NCI-H1105 treated with DMSO at 0.1 percent for 48 hours (cell line): ENCODE measurements around the gene MNDA.

Source experiments
- DNase-seq: peaks from one replicate; lab custom pipeline; 2025; lab: John Stamatoyannopoulos, UW

The MNDA gene

DNA sequence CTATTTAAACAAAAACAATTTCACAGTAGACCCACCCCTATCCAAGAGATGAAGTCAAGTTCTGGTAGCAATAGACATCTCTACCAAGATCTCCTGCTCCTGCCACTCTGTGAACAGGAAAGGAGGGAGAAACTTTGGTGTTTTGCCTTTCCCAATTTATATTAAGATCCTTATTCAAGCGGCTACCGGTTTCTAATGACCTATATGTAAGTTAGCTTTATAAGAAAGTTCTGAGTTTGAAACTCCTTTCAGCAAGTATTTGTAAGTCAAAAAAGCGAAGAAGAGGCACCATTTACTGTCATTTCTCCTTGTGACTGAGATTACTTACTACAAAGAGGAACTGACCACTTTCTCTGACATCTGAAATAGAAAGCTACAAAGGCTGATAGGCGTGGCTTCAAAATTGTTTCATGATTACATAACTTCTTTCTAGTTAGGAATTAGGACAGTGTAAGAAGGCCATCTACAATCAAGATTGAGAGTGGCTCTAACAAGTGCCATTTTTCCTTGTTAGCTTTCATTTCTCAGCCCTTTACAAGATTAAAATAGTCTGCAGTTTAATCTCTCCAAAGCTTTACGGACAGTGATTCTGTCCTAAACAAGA, at the start of gene MNDA:
MNDA (plus strand) TSS at position 448 of the 604 bp plus-strand sequence. CDS start 10,803 bp downstream, outside the sequence.
- no peak for DNase-seq

DNA sequence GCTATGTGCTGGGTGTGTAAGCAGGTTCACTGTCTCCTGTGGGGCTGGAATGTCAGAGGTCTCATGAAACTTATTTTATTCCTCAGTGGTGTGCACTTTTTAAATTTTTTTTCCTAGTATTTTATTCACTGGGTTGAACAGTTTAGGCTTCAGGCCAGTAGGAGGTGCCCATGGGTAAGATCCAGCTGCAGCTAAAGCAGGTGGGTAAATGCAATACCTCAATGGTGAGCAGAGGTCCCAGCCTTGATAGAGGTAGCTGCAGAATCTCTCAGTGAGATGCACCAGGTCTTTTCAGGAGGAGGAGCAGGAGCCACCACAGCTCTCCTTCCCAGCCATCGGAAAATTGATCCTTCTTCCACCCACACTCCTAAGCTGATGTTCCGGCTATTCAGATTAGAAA, 37.5 kb upstream of the MNDA start:
- DNase-seq = no peak

DNA sequence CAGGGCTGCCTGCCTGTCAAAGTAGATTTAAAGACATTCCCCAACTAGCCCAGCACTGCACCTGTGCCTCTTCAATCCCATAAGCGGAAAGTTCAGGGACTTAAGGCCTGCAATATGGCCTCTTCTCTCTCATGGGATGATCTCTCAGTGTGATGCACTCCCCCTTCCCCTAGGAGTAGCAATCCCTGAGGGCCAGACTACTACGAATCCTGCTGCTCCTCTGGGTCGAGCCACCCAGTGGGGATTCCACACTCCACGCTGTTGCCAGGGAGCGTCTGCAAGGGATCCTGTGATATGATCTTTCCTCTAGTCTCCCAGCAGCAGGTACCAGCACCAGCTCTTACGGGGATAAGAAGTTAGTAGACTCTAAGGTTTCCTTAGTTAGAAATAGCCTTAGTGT, 36.9 kb upstream of the MNDA start:
- DNase-seq = no peak

DNA sequence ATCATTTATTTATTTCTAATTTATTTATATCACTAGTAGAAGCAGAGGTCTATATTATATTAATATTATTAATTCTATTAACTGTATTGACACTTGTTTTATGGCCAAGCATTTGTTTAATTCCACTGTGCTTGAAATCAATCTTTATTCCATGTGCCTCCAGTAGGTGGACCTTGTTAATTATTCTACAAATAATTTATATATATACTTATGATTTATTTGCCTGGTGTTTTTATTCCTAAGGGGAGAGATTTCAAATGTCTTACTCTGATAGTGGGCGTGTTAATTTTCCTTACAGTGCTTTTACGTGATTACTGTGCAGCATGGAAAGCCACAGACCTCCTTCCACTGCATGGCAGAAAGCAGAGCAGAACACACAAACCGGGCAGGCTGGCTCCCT, 32.6 kb upstream of the MNDA start:
- no peak for DNase-seq

DNA sequence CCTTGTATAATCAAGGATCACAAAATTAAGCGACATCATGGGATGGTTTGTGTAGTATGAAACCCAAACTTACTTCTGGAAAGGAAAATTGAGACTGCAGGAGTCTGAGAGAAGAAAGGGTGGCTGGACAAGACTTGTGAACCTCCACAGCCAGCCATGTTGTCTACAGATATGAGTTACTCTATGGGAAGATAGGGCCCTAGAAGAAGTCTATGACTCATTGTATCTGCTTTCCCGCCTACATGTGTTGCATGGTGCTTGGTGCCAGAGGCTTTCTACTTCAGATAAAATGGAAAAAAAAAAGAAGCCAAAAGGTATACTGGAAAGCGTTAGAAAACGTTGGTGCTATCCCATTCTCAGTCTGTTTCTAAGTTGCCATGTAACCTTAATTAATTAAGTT, 31.5 kb upstream of the MNDA start:
- DNase-seq = no peak

DNA sequence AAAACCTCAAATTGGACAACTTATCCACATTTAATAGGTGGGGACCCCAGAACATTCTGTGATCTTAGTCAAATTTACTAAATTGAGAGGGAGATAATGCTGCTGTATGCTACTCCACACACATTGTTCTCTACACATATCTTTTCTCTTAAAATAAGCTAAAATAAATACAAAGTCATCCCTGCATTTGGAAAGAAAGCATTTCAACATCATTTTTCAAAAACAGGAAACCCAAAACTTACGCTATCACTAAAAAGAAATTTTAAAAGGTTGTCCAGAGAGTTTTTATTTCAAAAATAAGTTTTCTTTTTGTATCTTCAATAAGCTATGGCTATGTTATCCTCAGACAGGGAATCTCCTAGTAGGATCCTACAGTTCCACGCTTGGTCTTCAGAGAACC, 30.6 kb upstream of the MNDA start:
- no peak for DNase-seq

DNA sequence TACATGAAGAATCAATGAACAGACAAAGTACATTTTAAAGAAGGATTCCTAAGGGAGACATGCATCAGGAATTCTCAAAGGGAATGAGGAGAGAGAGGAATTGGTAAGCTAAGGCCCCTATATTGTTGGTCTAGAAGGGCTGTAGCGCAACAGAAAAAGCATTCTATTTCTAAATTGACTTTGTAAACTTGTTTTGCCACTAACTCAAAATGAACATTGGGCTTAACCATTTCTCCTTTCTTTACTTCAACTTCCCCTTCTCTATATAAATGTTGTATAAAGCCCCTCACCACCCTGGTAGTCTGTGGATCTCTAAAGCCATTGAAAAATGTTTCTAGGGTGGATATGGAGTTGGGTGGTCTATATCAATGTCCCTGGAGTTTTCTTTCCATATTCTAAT, 29.8 kb upstream of the MNDA start:
- DNase-seq = no peak

DNA sequence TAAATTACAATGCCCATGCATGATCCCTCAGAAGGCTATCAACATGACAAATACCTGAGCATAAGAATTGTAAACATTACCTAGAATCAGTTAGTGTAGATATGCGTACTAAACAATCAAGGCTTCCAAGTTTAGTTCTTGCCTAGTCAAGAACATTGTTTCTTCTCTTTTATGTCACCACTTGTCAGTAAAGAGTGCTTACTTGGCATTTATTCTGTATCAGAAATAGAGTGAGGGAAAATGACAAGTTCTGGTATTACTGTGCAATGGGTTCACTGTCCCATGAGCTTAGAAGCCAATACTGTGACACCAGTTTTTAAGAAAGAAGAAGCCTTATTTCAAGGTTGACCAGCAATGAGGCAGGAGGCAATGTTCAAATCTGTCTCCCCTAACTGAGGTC, 27.5 kb upstream of the MNDA start:
- DNase-seq = no peak

DNA sequence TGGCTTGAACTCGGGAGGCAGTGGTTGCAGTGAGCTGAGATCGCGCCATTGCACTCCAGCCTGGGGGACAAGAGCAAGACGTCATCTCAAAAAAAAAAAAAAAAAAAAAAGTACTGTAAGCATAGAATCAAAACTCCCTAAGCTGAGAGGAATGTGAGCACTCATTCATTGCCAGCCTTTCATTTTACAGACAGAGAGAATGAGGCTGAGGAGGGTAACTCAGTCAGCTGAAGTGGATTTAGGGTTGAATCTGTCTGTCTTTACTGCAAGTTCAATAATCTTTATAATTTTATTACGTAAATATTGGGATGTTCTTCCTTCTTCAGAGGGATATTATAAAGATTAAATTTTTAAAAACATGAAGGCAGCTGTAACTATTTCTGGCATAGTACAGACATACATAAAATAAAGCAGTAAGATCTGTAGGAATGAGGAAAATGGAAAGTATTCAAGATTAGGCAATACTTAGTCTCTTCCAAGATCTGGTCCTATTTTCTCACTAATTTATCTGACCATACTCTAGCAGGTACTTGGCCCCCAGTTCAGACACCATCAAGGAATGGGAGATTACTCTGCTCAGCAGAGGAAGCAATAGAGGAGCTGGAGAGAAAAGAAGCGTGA, 24.1 kb upstream of the MNDA start:
- DNase-seq = no peak

DNA sequence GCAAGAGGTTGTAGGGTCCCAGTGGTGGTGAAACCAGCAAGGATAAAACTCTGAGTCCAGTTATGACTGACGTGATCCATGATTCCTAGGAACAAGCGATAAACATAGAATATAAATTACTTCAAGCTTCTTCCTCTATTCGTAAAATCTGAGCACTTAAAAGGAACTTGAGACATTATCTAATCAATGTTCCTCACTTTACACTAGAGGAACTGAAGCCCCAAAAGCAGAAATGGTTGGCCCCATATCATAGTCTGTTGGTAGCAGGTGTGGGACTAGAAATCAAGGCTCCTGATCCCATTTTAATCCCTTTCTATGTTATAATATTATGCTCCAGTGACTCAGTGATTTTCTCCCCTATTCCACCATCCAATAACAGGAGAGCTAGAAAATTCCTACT, 21.9 kb upstream of the MNDA start:
- no peak for DNase-seq

DNA sequence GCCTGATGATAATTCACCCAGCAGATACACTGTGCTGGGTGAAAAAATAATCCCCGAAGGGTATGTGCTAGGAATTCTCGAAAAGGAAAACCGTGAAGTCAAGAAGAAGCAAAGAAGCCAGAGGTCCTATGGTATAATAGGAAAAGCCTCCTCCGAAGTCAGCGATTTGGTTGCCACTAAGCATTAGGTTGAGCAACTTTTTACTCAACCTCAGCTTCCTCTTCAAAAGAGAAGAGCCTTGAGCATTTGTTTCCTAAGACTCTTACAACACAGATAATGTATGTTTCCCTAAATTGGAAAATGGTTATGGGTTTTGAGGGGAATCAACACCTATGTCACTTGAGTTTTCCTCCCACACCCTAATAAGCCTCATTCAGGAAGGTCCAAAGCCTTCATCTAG, 21.3 kb upstream of the MNDA start:
- DNase-seq = no peak

DNA sequence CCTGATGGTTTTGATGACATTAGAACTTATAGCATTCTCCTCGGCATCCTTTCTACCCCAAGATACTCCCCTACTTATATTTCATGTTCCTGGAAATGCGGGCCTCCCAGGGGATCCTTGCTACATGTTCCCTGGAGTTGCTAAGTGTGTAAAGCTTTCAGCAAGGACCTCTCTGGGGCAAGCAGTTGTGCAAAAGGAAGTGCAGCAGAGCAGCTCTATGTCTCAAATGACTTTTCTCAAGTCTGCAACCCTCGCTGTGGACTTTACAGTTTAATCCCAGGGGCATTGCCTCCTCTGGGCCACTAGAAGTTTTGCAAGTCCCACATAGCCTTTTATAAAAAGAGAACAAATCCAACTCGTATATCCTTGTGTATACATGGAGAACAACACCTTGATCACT, 20.8 kb upstream of the MNDA start:
- no peak for DNase-seq

DNA sequence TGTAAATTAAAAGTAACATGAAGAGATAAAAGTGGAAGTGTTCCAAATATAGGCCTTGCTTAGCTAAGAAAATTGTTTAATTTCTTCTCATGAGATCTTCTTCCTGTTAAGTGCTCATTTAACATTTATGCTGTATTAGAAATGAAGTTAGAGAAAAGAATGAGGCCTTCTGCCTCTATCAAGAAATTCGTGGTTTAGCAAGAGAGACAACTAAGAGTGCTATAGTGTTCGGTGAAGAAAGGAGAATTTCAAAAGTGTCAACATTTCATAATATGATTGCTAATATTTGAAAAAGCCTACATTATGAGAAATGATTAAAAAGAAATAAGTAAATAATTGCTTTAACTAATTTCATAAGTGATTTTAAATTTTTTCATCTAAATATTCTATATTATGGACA, 18.8 kb upstream of the MNDA start:
- no peak for DNase-seq

DNA sequence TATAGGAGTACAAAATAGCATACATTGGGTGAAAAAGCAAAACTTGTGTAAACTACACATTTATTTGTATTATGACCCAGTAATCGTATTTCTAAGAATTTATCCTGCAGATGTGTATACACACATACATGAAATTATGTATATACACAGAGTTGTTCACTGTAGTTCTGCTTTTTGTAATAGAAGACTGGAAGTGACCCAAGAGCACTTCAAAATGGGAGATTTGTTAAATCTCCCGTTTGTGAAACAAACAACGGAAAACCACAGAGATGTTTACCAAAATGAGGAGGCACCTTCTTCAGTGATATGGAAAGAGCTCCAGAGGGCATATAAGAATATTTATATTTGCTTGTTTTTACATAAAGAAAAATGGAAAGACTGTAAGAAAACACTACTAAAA, 18.0 kb upstream of the MNDA start:
- no peak for DNase-seq

DNA sequence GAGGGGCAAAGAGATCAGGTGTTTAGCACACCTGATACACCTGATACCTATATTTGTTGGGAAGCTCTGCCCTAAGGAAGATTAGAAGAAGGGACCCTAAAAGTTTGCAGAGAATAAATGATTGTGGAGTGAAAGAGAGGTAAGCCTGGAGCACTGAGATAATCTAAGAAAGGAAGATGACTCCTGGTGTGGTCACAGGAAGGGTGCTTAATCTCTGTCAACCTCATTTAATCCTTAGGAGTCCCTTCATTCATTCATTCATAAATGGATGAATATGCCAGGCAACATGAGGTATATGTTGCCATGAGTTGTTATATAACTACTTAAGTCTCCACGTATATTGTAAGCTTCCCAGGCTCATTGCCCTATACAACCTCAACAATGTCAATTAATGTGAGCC, 16.2 kb upstream of the MNDA start:
- no peak for DNase-seq

DNA sequence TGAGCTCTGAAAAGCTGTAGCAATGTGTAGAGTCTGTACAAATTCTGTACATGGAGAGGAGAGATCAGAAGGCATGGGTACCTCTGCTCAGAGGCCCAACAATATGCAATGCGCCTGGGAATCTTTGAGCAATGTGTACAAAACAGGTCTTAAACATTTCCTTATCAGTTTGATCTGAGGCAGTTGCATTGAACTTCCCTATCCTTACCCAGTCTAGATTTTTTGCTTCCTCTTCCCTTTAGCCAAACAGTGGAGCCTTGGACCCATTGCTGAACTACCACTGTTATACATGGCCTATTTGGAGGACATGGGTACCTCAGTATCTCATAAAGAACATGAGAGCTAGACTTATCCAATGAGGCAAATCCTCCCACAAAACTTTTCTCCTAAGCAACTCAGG, 12.6 kb upstream of the MNDA start:
- no peak for DNase-seq

DNA sequence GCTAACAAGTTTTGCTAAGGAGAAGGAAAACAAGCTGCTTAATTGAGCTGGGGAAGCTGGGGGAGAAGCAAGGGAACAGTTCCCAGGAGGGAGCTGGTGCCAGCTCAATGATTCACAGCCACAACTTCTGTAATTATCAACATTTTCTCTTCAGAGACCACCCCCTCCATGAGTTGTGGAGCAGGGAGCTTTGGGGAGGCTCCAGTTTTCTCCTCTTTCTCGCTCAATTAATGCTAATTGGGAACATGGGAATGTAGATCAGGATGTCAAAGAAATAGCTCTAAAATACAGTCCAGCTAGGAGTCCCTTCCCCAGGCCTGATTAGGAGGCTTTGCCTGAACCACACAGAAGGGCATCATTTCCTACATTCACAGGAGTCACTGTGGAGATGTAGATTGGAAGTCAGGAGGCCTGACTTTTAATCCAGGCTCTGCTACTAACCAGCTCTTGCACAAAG, 12.1 kb upstream of the MNDA start:
- no peak for DNase-seq

DNA sequence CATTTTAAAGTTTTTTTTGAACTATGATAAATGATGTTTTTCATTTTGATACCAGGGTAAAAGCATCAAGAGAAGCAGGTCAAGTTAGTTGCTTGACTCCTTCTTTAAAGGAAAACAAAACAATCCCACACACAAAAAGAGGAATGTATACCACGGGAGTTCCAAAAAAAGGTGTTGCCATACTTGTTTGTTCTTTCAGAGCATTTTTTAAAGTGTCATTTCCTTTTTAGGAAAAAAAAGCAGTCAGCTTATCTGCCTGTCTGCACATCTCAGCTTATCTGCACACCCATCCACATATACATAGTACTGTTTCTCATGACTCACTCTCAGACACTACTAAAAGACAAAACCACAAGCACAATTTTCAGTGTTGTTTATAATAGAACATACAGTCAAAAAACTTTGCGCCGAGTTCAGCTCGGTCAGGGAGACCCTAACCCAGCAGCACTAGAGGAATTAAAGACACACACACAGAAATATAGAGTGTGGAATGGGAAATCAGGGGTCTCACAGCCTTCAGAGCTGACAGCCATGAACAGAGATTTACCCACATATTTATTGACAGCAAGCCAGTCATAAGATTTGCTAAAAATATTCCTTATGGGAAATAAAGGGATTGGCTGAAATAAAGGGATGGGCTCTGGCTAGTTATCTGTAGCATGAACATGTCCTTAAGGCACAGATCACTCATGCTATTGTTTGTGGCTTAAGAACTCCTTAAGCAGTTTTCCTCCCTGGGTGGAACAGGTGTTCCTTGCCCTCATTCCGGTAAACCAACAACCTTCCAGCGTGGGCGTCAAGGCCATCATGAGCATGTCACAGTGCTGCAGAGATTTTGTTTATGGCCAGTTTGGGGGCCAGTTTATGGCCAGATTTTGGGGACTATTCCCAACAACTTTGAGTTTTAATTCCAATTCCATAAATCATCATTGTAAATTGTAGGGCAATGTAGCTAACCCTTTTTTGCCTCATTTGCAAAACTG, 11.4 kb upstream of the MNDA start:
- no peak for DNase-seq

DNA sequence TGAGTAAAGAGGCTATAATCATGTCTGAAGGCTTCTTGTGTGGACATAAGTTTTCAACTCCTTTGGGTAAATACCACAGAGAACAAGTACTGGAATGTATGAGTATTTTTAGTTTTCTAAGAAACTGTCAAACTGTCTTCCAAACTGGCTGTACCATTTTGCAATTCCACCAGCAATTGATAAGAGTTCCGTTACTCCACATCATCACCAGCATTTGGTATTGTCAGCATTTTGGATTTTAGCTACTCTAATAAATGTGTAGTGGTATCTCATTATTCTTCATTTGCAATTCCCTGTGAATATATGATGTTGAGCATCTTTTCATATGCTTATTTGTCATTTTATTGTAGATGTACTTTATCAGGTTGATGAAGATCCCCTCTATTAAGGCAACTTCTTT, 9.4 kb upstream of the MNDA start:
- DNase-seq = no peak

DNA sequence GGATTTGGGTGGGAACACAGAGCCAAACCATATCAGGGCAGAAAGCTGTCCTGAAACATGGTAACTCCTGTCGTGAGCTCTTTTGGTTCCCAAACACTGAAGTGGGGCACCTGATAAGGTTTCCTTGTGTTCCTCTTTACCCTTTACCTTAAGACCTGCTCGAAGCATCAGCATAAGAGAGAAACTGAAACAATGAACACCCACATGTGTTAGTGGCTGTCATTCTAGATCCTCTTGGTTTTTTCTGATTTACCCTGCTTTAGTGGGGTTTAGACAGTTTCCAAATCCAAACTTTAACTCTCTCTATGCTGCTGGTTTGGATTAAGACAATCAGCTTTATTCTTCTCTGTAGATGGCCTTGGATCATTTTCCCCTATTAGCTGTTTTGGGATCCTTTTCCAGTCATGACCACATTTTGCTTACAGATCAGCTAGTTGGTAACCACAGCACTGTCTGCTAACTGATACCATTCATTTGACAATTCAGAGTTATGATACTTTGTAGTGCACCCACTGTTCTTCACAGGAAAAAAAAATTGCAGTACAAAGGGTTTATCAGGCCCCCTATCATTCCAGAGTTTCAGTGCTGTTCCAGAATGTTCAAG, 975 bp upstream of the MNDA start:
- DNase-seq = no peak

DNA sequence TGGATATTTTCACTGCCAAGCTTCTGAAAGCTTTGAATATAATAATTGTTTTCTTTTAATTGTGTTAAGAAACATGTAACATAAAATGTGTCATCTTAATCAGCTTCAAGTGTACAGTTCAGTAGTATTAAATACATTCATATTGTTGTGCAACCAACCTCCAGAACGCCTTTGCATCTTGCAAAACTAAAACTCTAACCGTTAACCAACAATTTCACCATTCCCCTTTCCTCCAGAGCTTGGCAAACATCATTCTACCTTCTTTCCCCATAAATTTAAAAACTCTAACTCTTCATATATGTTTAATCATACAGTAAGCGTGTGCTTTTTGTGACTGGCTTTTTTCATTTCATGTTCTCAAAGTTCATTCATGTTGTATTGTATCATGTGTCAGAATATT, 2.1 kb downstream of the MNDA start:
- DNase-seq = no peak

DNA sequence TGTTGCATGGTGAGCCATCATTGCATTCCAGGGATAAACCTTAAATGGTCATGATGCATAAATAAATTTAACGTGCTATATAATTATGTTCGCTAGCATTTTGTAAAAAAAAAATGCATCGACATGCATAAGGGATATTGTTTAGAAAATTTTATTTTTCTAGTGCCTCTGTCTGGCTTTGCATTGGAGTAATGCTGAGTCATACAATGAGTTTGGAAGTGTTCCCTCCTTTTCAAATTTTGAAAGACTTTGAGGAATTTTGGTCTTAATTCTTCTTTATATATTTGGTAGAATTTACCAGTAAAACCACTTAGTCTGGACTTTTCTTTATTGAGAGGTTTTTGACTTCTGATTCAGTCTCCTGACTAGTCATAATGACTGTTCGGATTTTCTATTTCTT, 4.9 kb downstream of the MNDA start:
- DNase-seq = no peak

DNA sequence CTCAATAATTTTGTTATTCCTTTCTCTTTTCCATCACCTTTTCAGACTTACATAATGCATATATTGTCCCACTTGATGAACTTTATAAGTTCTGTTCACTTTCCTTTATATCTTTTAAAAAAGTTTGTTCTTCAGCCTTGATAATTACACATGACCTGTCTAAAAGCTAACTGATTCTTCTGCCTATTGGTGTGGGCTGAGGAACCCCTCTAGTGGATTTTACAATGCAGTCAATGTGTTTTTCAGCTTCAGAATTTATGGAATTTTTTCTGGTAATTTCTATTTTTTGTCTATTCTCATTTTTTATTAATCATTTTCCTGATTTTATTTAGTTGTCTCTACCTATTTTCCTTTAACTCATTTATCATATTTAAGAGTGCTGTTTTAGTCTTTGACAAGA, 7.5 kb downstream of the MNDA start:
- DNase-seq = no peak
